Stimulated activated CD8-positive, alpha-beta memory T cell treated with anti-CD3 and anti-CD28 coated beads, Interleukin-12 subunit alpha, Interleukin-12 subunit beta, amount 100 ng/mL, for 4 hours (primary cell): Measurements from ENCODE around the gene FKRP.

Experiments used
- DNase-seq: peaks from one replicate; pipeline ENCODE4 v3.0.0-alpha.2; 2020; ENCODE audit warnings: low read depth

The FKRP gene

DNA sequence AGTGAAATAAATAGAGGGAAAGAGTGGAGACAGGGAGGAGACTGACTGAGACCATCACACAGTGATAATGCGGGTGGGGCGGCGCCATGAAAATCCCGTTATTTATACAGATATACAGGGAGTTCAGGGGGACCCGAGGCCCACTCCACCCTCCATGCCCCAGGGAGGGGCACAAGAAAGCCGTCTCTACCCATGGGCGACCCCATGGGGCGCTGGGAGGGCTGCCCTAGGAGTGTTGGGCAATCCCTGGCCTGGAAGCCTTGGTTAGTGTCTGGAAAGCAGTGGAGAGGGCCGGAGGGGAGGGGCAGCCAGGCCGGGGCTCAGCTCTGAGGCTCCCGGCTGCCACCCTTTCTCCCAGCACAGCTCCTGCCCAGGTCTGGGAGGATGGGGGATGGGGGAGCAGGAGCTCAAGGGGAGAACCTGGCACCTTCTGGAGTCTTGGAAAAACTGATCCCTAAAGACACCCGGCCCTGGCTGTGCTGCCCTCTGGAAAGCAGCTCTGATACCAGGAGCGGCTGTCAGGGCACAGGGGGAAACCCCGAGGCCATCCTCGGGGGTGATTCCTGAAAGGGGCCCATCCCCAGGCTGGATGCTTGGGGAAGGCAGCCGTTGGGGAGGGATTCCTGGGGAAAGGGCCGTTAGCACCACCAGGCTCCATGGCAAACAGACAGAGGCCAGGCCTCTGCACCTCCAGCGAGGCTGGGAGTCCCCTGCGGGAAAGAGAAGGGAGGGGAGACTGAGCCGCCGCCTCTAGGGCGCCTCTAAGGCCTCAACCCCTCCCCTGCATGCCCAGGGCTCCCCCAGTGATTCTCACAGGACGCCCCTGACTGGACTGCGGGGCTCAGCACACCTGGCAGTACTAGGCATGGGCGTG lies 26.0 kb upstream of the FKRP start:
- no peak for DNase-seq

DNA sequence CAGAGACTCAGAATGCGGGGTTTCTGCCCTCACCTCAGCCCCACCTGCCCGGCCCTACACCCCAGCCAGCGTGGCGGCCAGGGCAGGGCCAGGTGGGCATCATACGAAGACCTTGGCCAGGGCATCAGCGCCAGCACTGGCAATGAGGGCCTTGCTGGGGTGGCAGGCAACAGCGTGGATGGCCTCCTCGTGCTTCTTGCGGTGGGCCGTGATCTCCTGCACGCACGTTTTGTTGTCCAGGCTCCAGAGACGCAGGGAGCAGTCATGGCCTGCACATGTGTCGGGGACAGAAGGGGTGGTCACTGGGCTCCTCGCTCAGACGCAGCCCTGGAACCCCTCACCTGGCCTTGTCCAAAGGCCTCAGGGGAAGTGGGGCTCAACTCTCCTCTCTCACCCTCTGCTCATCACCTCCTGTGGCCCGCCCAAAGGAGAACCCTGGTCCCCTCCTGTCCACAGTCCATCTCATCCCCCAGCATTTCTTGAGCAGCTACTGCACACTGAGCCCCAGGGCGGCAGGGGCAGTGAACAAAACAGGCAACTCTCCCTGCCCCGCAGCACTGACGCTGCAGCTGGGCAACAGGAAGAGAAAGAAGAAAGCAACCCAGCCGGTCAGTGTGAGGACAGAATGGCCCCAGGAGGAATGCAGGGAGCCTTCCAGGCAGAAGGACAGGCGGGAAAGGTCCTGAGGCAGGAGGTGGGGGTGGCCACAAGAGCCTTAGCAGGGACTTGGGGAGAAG lies 25.2 kb upstream of the FKRP start:
- DNase-seq, result no peak

DNA sequence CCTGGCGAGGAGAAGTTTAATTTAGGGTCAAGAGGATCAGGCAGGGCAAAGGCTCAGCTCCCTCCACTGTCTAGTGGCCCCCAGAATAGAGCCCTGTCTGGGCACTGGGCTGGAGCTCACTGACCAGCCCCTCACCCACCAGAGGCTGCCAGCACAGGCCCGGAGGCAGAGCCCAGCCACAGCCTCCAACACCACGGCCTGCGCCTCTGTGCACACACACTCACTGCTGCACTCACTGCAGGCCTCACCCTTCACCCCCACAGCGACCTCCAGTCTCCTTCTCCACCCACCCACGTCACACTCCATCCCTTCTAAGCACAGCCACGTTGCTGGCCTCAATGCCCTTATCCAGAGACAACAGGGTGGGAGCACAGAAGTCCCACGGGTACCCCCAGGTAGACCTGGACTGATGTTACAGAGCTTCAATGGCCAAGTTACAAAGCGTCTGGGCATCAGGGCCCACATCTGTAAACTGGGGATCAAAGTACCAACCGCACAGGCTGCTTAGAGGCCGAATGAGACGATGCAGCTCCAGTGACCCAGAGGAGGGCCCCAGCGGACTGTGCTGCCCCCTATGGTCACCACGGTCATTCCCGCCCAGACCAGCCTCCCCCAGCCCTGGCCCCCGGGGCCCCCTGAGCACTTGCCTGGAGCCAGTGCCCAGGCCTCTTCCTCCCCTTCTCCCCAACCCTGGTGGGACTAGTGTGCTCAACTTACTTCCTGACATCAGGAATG lies 24.4 kb upstream of the FKRP start:
- DNase-seq, result no peak

DNA sequence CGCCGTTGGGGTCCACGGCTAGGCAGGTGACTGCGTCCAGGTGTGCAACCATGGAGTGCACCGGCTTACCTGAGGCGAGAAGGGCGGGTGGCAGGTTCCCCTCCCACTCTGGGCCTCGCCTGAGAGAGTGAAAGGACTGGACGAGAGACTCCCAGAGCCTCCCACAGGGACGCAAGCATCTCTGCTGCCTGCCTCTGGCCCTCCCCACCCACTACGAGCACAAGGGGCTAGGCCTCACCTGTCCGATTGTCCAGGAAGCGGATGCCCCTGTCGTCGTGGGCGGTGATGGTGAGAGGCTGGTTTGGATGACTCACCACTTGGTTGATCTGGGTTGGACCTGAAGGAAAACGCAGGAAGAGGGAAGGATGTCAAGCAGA lies 23.9 kb upstream of the FKRP start:
- no peak for DNase-seq

DNA sequence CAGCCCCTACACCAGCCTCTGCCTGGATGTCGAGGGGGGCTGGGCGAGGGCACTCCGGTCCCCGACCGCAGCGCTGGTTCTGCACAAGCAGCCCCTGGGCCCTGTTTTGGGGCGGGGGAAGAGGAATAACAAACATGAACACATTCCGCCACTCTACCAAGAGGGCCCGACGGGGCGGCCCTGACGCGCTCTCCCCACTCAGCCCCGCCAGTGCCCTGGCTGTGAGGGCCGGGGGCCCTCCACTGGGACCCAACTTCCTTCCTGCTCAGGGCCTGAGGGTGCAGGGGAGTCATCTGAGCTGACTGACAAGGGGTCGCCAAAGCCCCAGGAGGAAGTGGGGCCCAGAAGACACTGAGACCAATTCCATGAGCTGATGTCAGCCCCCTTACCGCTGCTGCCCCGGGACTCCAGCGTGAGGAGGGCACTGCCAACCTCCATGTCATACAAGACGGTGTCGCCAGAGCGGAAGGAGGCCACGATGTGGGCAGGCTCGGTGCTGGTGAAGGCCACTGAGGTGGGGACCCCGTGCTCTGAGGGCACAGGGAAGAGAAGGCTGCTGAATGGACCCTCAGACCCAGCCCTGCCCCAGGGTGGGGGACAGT lies 23.3 kb upstream of the FKRP start:
- no peak for DNase-seq

DNA sequence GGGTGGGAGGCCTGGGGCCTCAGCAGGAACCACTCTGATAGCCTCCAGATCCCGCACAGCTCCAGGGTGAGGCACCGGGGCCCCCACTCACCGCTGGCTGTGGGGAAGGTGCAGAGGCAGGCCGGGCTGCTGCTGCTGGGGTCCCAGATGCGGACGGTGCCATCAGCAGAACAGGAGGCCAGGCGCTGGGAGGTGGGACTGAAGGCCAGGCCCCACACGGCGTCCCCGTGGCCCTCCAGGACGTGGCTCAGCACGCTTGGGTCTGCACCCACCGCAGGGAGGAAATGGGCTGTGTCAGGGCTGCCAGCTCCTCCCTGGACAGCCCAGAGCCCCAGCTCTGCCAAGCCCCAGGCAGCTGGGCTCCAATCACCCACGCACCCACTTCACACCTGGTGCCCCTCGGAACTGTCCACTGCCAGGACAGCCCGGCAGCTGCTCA lies 22.8 kb upstream of the FKRP start:
- no peak for DNase-seq

DNA sequence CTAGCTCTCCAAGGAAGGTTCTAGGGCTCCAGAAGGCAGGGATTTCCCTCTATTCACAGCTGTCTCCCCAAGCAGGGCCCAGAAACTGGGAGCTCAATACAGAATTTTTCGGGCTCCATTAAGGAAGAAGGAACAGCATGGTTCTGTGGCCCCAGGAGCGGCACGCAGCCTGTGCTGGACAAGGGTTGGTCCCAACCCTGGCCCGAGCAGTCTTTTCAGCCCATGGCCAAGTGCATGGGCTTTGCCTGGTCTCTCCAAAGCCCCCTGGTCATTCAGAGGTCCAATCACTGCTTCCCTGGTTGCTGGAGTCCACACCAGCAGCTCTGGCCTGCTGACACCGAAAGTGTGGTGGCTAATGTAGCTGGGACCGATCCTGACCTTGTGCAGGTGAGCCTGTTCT lies 22.4 kb upstream of the FKRP start:
- DNase-seq, result no peak

DNA sequence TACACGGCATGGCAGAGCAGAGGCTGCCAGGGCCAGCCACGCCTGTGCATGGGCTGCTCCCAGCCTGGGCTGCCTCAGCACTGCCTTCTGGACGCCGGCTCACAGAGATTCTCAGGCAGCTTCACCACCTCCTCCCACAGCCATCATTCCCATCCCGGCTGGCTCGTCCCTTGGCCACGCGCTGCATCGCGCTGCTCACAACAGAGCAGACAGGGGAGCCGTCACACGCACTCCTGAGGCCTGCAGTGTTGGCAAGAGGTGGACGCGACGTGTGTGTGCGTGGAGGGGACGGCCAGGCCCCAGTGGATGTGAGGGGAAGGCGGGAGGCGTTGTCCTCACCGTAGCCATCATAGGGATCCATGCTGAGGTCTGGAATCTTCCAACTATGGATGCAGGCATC lies 21.4 kb upstream of the FKRP start:
- DNase-seq, result no peak

DNA sequence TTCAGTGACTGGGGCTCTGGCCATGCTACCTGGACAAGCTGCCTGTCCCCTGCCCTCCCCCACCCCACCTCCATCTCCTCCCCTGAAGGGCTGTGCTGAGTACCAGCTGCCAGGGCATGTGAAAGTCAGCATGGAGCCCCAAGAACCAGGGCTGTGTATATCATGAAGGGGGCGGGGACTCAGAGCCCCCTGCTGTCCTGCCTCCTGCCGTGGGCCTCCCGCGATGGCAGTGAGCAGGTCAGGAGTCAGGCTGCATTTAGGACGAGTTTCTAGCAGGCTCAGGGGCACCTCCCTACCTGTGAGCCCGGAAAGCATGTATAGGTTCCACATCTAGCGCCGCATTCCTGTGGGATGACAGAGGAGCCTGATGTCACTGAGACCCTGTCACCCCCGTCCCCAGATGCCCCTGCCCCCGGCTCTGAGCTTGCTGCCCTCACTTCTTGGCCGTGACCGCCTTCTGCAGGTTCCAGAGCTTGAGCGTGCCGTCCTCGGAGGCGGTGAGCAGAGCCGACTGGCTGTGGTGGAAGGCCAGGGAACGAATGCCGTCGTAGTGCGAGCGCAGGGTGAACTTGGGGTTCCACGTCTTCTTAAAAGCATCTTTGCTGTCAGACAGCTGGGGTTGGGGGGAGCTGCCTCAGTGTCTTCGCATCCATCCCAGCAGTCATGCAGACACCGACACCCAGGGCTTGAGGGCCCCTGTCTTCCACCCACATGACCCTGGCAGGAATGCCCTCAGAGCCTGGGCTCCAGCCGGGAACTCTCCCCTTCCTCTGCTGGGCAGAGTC lies 20.6 kb upstream of the FKRP start:
- DNase-seq, result no peak

DNA sequence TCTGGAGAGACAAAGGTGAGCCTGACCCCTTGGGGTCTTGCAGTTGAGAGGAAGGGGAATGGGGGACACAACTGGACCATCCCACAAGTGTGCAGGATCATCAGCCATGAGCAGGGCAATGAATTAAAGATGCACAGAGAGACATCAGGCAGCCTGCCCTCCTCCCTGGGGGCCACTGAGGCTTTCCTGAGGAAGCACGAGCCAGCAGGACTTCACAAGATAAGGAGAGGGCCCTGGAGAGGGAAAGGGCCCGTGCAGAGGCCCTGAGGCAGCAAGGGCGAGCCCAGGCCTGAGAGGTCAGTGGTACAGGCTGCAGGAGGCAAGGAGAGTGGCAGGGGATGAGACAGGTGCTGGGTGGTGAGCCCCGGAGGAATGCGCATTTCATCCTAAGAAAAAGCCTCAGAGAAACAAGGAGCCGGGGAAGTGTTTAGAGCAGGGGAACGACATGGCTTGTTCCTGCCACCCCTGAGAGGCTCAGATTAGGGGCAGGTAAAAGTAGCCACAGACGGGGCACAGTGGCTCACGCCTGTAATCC lies 19.9 kb upstream of the FKRP start:
- no peak for DNase-seq

DNA sequence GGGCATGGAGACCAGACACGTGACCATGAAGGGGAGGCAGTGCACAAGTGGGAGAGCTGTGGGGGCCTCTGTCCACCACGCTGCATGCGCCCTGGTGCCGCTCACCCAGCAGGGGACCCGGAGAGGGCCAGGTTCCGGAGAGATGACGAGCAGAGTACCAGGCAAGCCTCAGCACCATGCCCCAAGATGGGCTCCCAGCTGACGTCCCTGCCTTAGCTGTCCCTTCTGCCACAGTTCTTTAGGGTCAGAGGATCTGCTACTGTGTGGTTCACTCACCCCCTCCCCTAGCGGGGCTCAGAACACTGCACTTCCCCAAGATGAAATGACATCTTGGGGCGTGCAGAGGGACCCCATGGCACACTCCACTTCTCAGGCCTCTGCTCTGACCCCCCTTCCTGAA lies 19.3 kb upstream of the FKRP start:
- DNase-seq, result no peak

DNA sequence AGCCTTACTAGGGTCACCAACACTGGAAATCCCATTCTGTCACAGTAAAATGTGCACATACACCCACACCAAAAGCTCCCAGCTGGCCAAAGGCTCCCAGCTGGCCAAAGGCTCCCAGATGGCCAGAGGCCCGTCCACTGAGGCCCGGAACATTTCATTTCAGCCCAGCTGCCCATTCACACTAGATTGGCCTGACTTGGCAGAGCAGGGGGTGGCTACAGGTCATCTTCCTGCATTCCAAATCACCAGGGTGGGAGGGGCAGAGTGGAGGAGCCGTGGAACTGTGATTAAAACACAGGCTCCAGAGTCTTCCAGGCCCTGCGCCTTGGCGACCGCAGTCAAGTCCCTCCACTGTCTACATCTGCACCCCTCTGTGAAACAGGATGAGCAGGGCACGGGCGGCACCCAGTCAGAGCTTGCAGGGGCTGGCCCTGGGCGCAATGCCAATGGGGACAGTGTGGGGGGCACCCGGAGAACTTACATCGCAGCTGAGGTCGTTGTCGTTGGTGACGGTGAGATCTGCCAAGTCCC lies 18.8 kb upstream of the FKRP start:
- no peak for DNase-seq

DNA sequence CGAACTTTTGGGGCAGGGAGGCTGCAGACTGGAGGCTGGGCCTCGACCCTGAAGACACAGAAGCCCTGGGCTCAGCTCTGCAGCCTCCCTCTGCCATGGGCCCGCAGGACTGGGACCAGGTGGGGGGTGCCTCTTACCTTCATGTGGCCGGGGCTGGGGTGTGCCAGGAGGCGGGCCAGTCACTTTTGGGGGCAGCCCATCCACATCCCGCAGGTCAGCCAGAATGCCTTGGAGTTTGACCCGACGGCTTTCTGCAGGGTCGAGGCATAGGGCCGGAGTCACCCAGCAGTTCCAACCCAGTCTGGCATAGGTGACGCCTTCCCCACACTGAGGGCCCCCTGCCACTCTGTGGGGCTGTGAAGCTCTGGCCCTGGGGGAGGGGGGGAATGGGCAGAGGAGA lies 18.1 kb upstream of the FKRP start:
- DNase-seq, result no peak

DNA sequence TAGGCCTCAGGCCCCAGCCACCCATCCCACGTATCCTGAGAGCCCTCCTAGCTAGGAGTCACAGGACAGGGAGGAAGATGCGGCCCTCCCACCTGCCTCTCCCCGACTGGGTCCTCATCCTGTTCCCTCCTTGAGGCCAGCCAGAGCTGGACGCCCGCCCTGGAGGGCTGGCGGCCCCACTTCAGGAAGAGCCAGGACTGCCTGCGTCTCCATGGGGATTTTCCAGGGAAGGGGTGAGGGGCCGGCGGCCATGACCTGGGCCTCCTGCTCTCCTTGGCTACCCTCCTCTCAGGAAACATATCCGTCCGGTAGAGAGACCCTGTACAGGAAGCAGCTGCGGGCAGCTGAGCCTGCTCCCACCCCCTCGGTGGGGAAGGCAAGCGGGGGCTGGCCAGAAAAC lies 17.6 kb upstream of the FKRP start:
- DNase-seq, result no peak

DNA sequence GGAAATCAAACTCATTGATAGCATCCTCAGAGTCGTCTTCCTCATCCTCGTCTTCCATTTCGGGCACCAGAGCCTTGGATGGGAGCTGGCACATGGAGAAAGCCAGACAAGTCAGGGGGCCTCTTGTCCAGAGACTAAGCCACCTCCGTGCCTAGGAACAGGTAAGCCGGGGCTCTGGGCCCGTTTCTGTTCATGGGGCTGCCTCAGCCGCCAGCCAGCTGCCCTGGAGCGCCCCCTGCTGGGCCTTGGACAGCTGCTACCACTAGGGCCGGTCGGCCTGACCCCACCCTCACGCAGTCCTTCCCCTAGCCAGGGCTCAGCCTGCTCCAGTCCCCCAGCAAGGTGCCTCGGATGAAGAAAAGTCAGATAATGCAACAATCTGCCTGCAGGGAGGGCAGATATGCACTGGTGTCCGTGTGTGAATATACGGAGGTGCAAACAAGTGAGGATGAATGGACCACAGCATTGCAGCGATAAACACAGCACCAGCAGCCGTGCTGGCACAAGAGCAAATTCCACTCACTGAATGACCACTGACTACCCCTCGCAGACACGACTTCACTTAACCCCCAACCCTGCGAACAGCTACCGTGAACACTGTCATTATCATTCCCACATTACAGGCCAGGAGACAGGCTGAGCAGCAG lies 17.0 kb upstream of the FKRP start:
- DNase-seq, result peak; percentile 60

DNA sequence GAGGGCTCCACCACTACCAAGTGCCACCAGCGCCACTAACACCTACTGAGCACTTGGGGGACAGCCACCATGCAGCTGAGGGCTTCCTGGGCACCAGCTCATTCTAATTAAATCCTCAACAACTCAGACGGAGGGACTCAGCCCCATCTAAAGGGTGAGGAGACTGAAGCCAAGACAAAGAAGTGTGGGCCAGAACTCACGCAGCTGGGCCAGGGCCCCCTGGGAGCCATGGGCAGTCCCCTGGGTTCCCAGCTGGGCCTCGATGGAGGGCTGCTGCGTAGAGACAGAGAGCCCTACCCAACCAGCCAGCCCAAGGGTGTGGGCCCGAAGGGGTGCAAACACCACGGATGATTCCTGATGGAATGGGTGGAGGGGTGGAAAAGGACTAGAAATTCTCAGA lies 16.2 kb upstream of the FKRP start:
- DNase-seq, result no peak

DNA sequence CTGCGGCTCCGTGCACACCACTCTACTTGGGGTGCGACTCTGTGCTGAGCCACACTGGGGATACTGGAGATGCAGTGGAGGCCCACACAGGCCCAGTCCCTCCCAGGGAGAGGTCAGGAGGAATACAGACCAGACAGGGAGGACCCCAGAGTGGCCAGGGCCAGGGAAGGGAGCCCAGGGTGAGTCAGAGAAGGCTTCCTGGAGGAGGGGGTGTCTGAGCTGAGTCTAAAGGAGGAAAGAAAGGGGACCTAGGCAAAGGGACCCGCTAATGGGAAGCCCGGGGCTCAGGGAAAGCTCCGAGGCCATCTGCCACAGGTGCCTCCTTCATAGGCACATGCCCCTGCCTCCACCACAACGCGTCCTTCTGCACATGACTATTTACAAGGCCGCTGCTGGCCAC lies 15.7 kb upstream of the FKRP start:
- no peak for DNase-seq

DNA sequence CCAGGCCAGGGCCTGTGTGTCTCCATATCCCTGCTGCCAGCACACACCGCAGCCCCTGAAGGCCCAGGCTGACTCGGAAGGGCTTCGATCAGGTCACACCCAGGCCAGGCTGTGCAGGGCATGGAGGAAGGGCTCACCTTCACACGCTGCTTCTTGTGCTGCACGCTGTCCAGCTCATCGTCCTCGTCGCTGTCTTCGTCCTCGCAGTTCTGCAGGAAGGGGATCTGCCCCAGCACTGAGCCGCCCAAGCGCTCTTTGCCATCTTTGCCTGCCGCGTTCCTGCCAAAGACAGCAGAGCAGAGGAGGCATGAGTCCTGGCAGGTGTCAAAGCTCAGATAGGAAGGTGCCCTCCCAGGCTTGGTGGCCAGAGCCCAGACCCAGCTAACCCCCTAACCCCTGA lies 15.3 kb upstream of the FKRP start:
- no peak for DNase-seq

DNA sequence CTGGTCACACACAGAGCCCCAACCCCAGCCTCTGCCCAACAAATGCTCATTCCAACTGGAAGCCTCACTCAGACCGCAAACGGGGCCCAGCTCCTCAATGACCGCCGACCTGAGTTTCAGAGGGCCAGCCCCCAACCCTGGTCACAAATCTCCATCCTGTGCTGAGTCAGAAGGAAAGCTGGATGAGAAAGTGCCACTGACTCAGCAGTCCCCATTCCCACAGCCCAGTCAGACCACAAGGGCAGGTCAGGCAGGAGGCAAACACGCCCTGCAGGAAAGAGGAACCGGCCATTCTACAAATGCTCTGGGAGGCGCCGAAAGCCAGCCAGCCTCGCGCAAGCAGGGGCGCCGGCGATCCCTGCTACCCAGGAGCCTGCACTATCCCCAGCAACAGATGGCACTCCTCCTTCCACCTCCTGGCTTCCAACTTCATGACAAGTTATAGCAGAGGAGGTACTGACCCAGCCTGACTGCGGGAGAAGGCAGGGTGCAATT lies 14.8 kb upstream of the FKRP start:
- DNase-seq, result no peak

DNA sequence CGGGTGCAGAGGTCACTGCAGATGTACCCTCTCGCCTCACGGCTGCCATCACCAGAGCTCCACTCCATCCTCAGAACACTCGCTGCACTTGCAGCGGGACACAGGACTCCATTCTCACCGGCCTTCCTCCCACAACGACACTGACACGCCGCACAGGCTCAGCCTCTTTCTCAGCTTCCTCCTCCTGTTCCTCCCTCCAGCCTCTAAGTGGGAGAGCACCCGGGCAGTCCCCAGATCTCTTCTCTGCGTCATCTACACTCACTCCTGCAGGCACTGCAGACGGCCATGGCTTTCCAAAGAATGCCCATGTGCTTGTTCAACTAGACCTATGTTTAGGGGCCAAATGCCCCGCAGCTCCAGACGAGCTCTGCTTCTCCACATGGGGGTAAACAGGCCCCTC lies 14.3 kb upstream of the FKRP start:
- DNase-seq, result no peak
